Measurements from ENCODE around the gene TVP23C.

Gene TVP23C

GRCh38 chr17:15465045-15465701 is 98.1 kb downstream of the TVP23C start:
- DNase-seq (ENCODE audit: low spot score): no peak
- in situ Hi-C loops (cut with MboI; ENCODE audit: low pct_unique_long_range_greater_than_20kb, low sequenced_read_pairs, unreplicated experiment): no loop called here
- no peak for TF ChIP-seq CTCF (IDR thresholded peaks at IDR 0.05; ENCODE audit: extremely low read depth, insufficient read depth, missing control alignments)

GRCh38 chr17:15464231-15464985 is 98.9 kb downstream of the TVP23C start:
- in situ Hi-C loops (cut with MboI; ENCODE audit: low pct_unique_long_range_greater_than_20kb, low sequenced_read_pairs, unreplicated experiment): no loop called here
- no peak for TF ChIP-seq CTCF (IDR thresholded peaks at IDR 0.05; ENCODE audit: extremely low read depth, insufficient read depth, missing control alignments)
- no peak for DNase-seq (ENCODE audit: low spot score)

- in situ Hi-C loops (cut with MboI; ENCODE audit: low pct_unique_long_range_greater_than_20kb, low sequenced_read_pairs, unreplicated experiment): no loop called here
- no peak for DNase-seq (ENCODE audit: low spot score)
- TF ChIP-seq CTCF (IDR thresholded peaks at IDR 0.05; ENCODE audit: extremely low read depth, insufficient read depth, missing control alignments): no peak
Measured at GRCh38 chr17:15462976-15463772, 100.1 kb downstream of the TVP23C start.

- in situ Hi-C loops (cut with MboI; ENCODE audit: low pct_unique_long_range_greater_than_20kb, low sequenced_read_pairs, unreplicated experiment): no loop called here
- DNase-seq (ENCODE audit: low spot score): no peak
- no peak for TF ChIP-seq CTCF (IDR thresholded peaks at IDR 0.05; ENCODE audit: extremely low read depth, insufficient read depth, missing control alignments)
Measured at GRCh38 chr17:15457723-15458094, 105.6 kb downstream of the TVP23C start.

- in situ Hi-C loops (cut with MboI; ENCODE audit: low pct_unique_long_range_greater_than_20kb, low sequenced_read_pairs, unreplicated experiment): no loop called here
- DNase-seq (ENCODE audit: low spot score): no peak
- no peak for TF ChIP-seq CTCF (IDR thresholded peaks at IDR 0.05; ENCODE audit: extremely low read depth, insufficient read depth, missing control alignments)
Measured at GRCh38 chr17:15456972-15457722, 106.1 kb downstream of the TVP23C start.

GRCh38 chr17:15456496-15456895 is 106.8 kb downstream of the TVP23C start:
- in situ Hi-C loops (cut with MboI; ENCODE audit: low pct_unique_long_range_greater_than_20kb, low sequenced_read_pairs, unreplicated experiment): no loop called here
- DNase-seq (ENCODE audit: low spot score): no peak
- no peak for TF ChIP-seq CTCF (IDR thresholded peaks at IDR 0.05; ENCODE audit: extremely low read depth, insufficient read depth, missing control alignments)
